PC-3 (cell line): ENCODE data around the gene NIM1K.

Experiments
- CTCF ChIP-seq: fragments of 300-600 bp; sonication (generic); conservative IDR thresholded peaks from 2 replicates; pipeline ENCODE4 v1.5.1; 2017; ENCODE audit warnings: antibody characterized with exemption, low read depth, mild to moderate bottlenecking, low read length
- EZH2 ChIP-seq: fragments of 300-600 bp; sonication (generic); IDR thresholded peaks from one replicate; pipeline ENCODE4 v1.6.1; 2017; ENCODE audit warnings: antibody characterized with exemption, mild to moderate bottlenecking, low read length; ENCODE audit not compliant: unreplicated experiment
- EZH2phosphoT487 ChIP-seq: fragments of 300-600 bp; sonication (generic); IDR thresholded peaks from 2 replicates; pipeline ENCODE4 v1.6.1; 2018; ENCODE audit warnings: mild to moderate bottlenecking, antibody characterized with exemption, low read length, borderline replicate concordance

- TF ChIP-seq CTCF: no peak
- no peak for TF ChIP-seq EZH2
- no peak for TF ChIP-seq EZH2phosphoT487
Observed at GRCh38 chr5:43165323-43165722, 26.7 kb upstream of the NIM1K start.
